Ovary (tissue), 3 donors: ENCODE measurements around the gene ARF6.

Source experiments
- CTCF ChIP-seq, 3 donors: fragments of 450-650 bp in 2 of 3; fragments of 200-600 bp in 1 of 3; IDR thresholded peaks; one replicate each; pipeline versions ENCODE4 v1.5.1 to v1.8.0; 2016 to 2022; ENCODE audit warnings: antibody characterized with exemption in 3 of 3, mild to moderate bottlenecking in 1 of 3
- POLR2A ChIP-seq: fragments of 450-650 bp; IDR thresholded peaks from one replicate; pipeline ENCODE4 v1.6.1; 2017; ENCODE audit warnings: antibody characterized with exemption, mild to moderate bottlenecking, moderate library complexity
- donor health status: DM: no; HTN: no; CAD: no.

DNA sequence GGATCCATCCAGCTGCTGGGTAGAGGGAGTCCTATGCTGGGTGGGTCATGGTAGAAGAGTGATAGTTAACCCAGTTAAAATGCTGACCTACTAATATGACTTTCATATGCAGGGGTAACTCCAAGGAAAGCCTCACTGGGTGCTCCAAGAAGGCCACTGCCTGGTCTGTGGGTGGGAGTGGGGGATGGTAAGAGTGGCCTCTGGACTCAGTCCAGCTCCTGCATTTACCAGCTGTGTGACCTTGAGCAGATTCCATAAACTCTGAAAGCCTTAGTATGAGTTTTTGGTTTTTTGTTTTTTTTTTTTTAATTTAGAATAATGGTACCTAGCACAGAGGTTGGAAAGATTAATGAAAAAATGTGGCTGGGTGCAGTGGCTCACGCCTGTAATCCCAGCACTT, 51.6 kb downstream of the ARF6 start:
- TF ChIP-seq CTCF (IDR thresholded peaks at IDR 0.05) (no peak), POLR2A (no peak)
